ENCODE data around the gene VSTM2L. TPM values are rescaled to one million over a fixed set of nuclear protein-coding genes. Genes with fewer than 3 reads are reported as not detected.

The VSTM2L gene
- total and polyA plus RNA-seq, 2 of the 13 experiments (the other 11 are each of a cell fraction or from before 2014, with no cell fraction given) = not detected

GRCh38 chr20:37992802-37993409, 90.0 kb downstream of the VSTM2L start:
- no peak overlapping the region for H3K4me2 ChIP-seq (ENCODE audit: low read depth, low read length)
- 0 out of 2 replicates have a peak, but pooled peaks have one; percentile 40 for TF ChIP-seq ZNF740 (CRISPR knock-in tag; IDR thresholded peaks at IDR 0.05)
- TF ChIP-seq SMC3 (IDR thresholded peaks at IDR 0.05; ENCODE audit: low read length) = peak; percentile 89
- no peak for TF ChIP-seq BRCA1 (CRISPR knock-in tag; IDR thresholded peaks at IDR 0.05)
- no peak for TF ChIP-seq ZNF563 (CRISPR knock-in tag; IDR thresholded peaks at IDR 0.05)
- no peak for TF ChIP-seq ZBTB3 (CRISPR knock-in tag; IDR thresholded peaks at IDR 0.05; ENCODE audit: borderline replicate concordance, low read depth)
- no peak for TF ChIP-seq ETV5 (CRISPR knock-in tag; IDR thresholded peaks at IDR 0.05; ENCODE audit: borderline replicate concordance)
- TF ChIP-seq GABPA (IDR thresholded peaks at IDR 0.05; ENCODE audit: low read depth, low read length) = no peak
- 0 out of 2 replicates have a peak, but pooled peaks have one; percentile 17 for TF ChIP-seq GABPA (CRISPR knock-in tag; IDR thresholded peaks at IDR 0.05; ENCODE audit: low read depth)
- TF ChIP-seq GRHL1 (CRISPR knock-in tag; conservative IDR thresholded peaks at IDR 0.05) = no peak
- TF ChIP-seq NR2C2 (CRISPR knock-in tag; IDR thresholded peaks at IDR 0.05; ENCODE audit: borderline replicate concordance) = 0 out of 2 replicates have a peak, but pooled peaks have one; percentile 18
- TF ChIP-seq MAZ (IDR thresholded peaks at IDR 0.05; ENCODE audit: borderline replicate concordance, low read depth, low read length) = peak; percentile 72; the same call in 1 of the 2 replicates
- TF ChIP-seq MAZ (CRISPR knock-in tag; IDR thresholded peaks at IDR 0.05; ENCODE audit: low read depth) = no peak
- 0 out of 2 replicates have a peak, but pooled peaks have one; percentile 61 for TF ChIP-seq SAFB2 (CRISPR knock-in tag; IDR thresholded peaks at IDR 0.05; ENCODE audit: borderline replicate concordance, low read depth)
- no peak for TF ChIP-seq HOXA7 (CRISPR knock-in tag; IDR thresholded peaks at IDR 0.05)
- peak; percentile 86 for TF ChIP-seq PATZ1 (CRISPR knock-in tag; IDR thresholded peaks at IDR 0.05)
- no peak for TF ChIP-seq NFKBIZ (CRISPR knock-in tag; IDR thresholded peaks at IDR 0.05)
- no peak for TF ChIP-seq ZBTB33 (CRISPR knock-in tag; IDR thresholded peaks at IDR 0.05)
- no peak for TF ChIP-seq ZNF264 (CRISPR knock-in tag; IDR thresholded peaks at IDR 0.05)
- no peak for TF ChIP-seq HNRNPH1 (optimal IDR thresholded peaks at IDR 0.05; ENCODE audit: low read depth, low read length)

More at GRCh38 chr20:37992802-37993409, 90.0 kb downstream of the VSTM2L start:
- 73% methylated on average over 5 of the region's 5 CpGs for WGBS (ENCODE audit: low lambda C conversion rate)
- FAIRE-seq (peak; percentile 81), ATAC-seq (peak; percentile 28), DNase-seq (ENCODE audit: low spot score) (peak; percentile 55)
- no TSS peak for BruUV-seq (replicated peaks)
- no peak overlapping the region for H3K9ac ChIP-seq (ENCODE audit: insufficient read depth, low read depth, low read length)
- no peaks in the 10 kb centered on the region for H3K79me2 ChIP-seq (ENCODE audit: insufficient read depth, low read length)
- H3K4me3 ChIP-seq (replicated peaks in 1 of 3; ENCODE audit: insufficient read depth in 1 of 3, low read depth in 2 of 3, low read length in 3 of 3) = no peak overlapping the region
- no peaks in the 10 kb centered on the region for H3K27me3 ChIP-seq (ENCODE audit: control insufficient read depth in 1 of 2, insufficient read depth in 2 of 2, low read length in 2 of 2)
- H3K27ac ChIP-seq (ENCODE audit: extremely low read length, insufficient read depth, low read length) = no peak overlapping the region
- H4K20me1 ChIP-seq (ENCODE audit: insufficient read depth, low read length) = 0 out of 2 replicates have a peak, but pooled peaks cover 3% of the 10 kb centered on the region
- in situ Hi-C loops (cut with HindIII; ENCODE audit: extremely low pct_ligation_motif_present, low pct_unique_long_range_greater_than_20kb) = loop anchor here (5.0 kb wide), 3 partner anchors 91 to 426 kb away; partner anchors contain the start of gene VSTM2L
- intact Hi-C loops (cut with micrococcal nuclease; ENCODE audit: unreplicated experiment) = loop anchor here (1.0 kb wide), 3 partner anchors 52 to 428 kb away; no protein-coding TSS in a partner anchor
- H3K36me3 ChIP-seq (replicated peaks in 1 of 2; ENCODE audit: control insufficient read depth in 1 of 2, insufficient read depth in 2 of 2, low read length in 2 of 2) = peaks cover 41 to 77% of the 10 kb centered on the region in 2 experiments
- H2AFZ ChIP-seq (ENCODE audit: low read length) = no peak overlapping the region
- ChIA-PET POLR2A (interaction anchor here (1.0 kb wide), 1 partner anchor 9 kb away, joined by 6 read pairs; no protein-coding TSS in a partner anchor), CTCF (ENCODE audit: low intra/inter-chr PET ratio, low total read pairs) (interaction anchor here (1.0 to 2.1 kb wide), 5 partner anchors 51 to 428 kb away, joined by 5 to 19 read pairs (median 11); partner anchors contain the start of gene VSTM2L)
- no peaks in the 10 kb centered on the region for H3K9me3 ChIP-seq (ENCODE audit: low read length)
- H3K4me1 ChIP-seq (ENCODE audit: insufficient read depth, low read length) = peaks cover 26% of the 10 kb centered on the region

Measured in HepG2 (cell line).